Measurements from ENCODE around the gene TLE6.
A peak's percentile ranks its signal among the peaks of the same experiment; 100 is the strongest.

The TLE6 gene

DNA sequence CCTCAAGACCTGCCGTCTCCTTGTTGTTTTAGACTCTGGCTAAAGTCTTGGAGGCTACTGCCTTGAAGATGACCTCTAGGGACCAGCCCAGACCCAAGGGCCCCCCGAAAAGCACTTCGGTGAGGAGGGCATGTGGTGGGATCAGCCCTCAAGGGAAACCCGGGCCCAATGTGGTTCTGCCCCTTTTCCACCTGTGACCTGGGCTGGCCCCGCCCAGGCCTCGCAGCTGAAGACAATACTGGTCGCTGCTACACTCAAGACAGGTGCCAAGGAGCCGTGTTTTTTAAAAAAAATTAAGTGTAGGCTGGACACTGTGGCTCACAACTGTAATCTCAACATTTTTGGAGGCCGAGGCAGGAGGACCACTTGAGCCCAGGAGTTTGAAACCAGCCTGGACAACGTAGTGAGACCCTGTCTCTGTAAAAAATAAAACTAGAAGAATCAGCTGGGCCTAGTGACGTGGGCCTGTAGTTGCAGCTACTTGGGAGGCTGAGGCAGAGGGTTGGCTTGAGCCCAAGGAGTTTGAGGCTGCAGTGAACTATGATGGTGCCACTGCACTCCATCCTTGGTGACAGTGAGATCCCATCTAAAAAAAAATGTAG, 903 bp downstream of the TLE6 start:
- H2AFZ ChIP-seq (ENCODE audit: low read depth, low read length) = no peak overlapping the region
- no peak for TF ChIP-seq EZH2 (IDR thresholded peaks at IDR 0.05; ENCODE audit: borderline replicate concordance, low read depth, low read length, severe bottlenecking)
- TF ChIP-seq, protein P1, sequence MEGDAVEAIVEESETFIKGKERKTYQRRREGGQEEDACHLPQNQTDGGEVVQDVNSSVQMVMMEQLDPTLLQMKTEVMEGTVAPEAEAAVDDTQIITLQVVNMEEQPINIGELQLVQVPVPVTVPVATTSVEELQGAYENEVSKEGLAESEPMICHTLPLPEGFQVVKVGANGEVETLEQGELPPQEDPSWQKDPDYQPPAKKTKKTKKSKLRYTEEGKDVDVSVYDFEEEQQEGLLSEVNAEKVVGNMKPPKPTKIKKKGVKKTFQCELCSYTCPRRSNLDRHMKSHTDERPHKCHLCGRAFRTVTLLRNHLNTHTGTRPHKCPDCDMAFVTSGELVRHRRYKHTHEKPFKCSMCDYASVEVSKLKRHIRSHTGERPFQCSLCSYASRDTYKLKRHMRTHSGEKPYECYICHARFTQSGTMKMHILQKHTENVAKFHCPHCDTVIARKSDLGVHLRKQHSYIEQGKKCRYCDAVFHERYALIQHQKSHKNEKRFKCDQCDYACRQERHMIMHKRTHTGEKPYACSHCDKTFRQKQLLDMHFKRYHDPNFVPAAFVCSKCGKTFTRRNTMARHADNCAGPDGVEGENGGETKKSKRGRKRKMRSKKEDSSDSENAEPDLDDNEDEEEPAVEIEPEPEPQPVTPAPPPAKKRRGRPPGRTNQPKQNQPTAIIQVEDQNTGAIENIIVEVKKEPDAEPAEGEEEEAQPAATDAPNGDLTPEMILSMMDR (IDR thresholded peaks at IDR 0.05; ENCODE audit: borderline replicate concordance, extremely low read depth, low read length, poor library complexity, severe bottlenecking) = no peak
- no peaks in the 10 kb centered on the region for H3K27me3 ChIP-seq (ENCODE audit: insufficient read depth, low read length, poor library complexity)
- 0 out of 2 replicates have a peak overlapping the region, but pooled peaks have one; percentile 90 for H3K4me2 ChIP-seq (ENCODE audit: insufficient read depth, low read length)
- H3K9ac ChIP-seq (ENCODE audit: low read depth, low read length) = no peak overlapping the region
- H3K4me3 ChIP-seq (ENCODE audit: low read depth in 1 of 2, low read length in 2 of 2) = no peak overlapping the region
- DNase-seq (no peak), ATAC-seq (ENCODE audit: insufficient read depth, low read depth) (no peak)
- no peaks in the 10 kb centered on the region for H4K20me1 ChIP-seq (ENCODE audit: insufficient read depth, low read length)
- no peak overlapping the region for H3K27ac ChIP-seq (ENCODE audit: low read length)
- no peaks in the 10 kb centered on the region for H3K79me2 ChIP-seq (ENCODE audit: insufficient read depth, low read length)
- H3K4me1 ChIP-seq (ENCODE audit: insufficient read depth, low read length) = peaks cover 18% of the 10 kb centered on the region
- no peaks in the 10 kb centered on the region for H3K9me3 ChIP-seq (ENCODE audit: insufficient read depth, low read length, severe bottlenecking)
- H3K36me3 ChIP-seq (ENCODE audit: insufficient read depth, low read length) = no peaks in the 10 kb centered on the region

DNA sequence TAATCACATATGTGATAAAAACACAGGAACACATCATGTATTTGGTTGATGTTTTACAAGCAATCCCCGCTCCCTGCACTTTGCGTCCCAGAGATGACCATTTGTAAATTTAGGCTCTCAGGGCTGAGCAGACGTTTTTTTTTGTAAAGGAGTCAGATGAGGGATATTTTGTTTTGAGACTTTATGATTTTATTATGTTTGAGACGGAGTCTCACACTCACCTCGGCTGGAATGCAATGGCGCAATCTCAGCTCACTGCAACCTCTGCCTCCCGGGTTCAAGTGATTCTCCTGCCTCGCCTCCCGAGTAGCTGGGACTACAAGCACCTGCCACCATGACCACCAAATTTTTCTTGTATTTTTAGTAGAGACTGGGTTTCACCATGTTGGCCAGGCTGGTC, 1.4 kb downstream of the TLE6 start:
- Histone ChIP-seq H3K4me1 (ENCODE audit: insufficient read depth, low read length) (peaks cover 18% of the 10 kb centered on the region), H3K9me3 (ENCODE audit: insufficient read depth, low read length, severe bottlenecking) (no peaks in the 10 kb centered on the region), H3K4me3 (ENCODE audit: low read depth in 1 of 2, low read length in 2 of 2) (no peak overlapping the region), H3K79me2 (ENCODE audit: insufficient read depth, low read length) (no peaks in the 10 kb centered on the region), H3K27ac (ENCODE audit: low read length) (no peak overlapping the region), H3K36me3 (ENCODE audit: insufficient read depth, low read length) (no peaks in the 10 kb centered on the region), H4K20me1 (ENCODE audit: insufficient read depth, low read length) (no peaks in the 10 kb centered on the region), H3K9ac (ENCODE audit: low read depth, low read length) (no peak overlapping the region), H3K4me2 (ENCODE audit: insufficient read depth, low read length) (no peak overlapping the region), H2AFZ (ENCODE audit: low read depth, low read length) (no peak overlapping the region), H3K27me3 (ENCODE audit: insufficient read depth, low read length, poor library complexity) (no peaks in the 10 kb centered on the region)
- no peak for DNase-seq
- no peak for ATAC-seq (ENCODE audit: insufficient read depth, low read depth)
- TF ChIP-seq EZH2 (IDR thresholded peaks at IDR 0.05; ENCODE audit: borderline replicate concordance, low read depth, low read length, severe bottlenecking) = no peak
- TF ChIP-seq, protein P1 (IDR thresholded peaks at IDR 0.05; ENCODE audit: borderline replicate concordance, extremely low read depth, low read length, poor library complexity, severe bottlenecking) = no peak

DNA sequence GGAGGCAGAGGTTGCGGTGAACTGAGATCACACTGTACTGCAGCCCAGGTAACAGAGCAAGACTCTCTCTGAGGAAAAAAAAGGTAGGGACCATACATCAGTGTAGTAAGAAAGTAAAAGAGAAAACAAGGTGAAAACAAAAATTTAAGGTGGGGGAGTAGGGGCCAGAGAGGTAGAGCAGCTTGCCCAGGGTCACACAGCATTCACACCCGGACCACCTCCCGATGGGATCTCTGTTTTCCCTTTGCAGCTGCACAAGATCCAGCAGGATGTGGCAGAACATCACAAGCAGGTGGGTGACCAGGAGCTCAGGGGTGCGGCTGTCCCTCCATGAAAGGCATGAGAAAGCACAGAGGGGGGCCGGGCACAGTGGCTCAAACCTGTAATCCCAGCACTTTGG, 4.5 kb downstream of the TLE6 start:
- no peak for ATAC-seq (ENCODE audit: insufficient read depth, low read depth)
- Histone ChIP-seq H3K27ac (ENCODE audit: low read length) (no peak overlapping the region), H3K36me3 (ENCODE audit: insufficient read depth, low read length) (no peaks in the 10 kb centered on the region), H3K79me2 (ENCODE audit: insufficient read depth, low read length) (no peaks in the 10 kb centered on the region), H3K27me3 (ENCODE audit: insufficient read depth, low read length, poor library complexity) (no peaks in the 10 kb centered on the region), H3K4me3 (ENCODE audit: low read depth in 1 of 2, low read length in 2 of 2) (no peak overlapping the region), H4K20me1 (ENCODE audit: insufficient read depth, low read length) (no peaks in the 10 kb centered on the region; the same call in 1 of the 2 replicates), H2AFZ (ENCODE audit: low read depth, low read length) (no peak overlapping the region), H3K9ac (ENCODE audit: low read depth, low read length) (no peak overlapping the region), H3K9me3 (ENCODE audit: insufficient read depth, low read length, severe bottlenecking) (no peaks in the 10 kb centered on the region), H3K4me1 (ENCODE audit: insufficient read depth, low read length) (peaks cover 11% of the 10 kb centered on the region), H3K4me2 (ENCODE audit: insufficient read depth, low read length) (no peak overlapping the region)
- DNase-seq = no peak
- TF ChIP-seq, protein P1 (IDR thresholded peaks at IDR 0.05; ENCODE audit: borderline replicate concordance, extremely low read depth, low read length, poor library complexity, severe bottlenecking) = no peak
- no peak for TF ChIP-seq EZH2 (IDR thresholded peaks at IDR 0.05; ENCODE audit: borderline replicate concordance, low read depth, low read length, severe bottlenecking)
